ENCODE data around the gene IFT122. TPM values are rescaled to one million over a fixed set of nuclear protein-coding genes. Genes with fewer than 3 reads are reported as not detected.

The IFT122 gene
- total RNA-seq, 1 donor = 42.3 TPM

- DNase-seq (ENCODE audit: low read depth in 2 of 3, low spot score in 2 of 3) = no peak
Measured at GRCh38 chr3:129415830-129416229, 24.2 kb upstream of the IFT122 start.

GRCh38 chr3:129416415-129416814 lies 23.6 kb upstream of the IFT122 start:
- DNase-seq (ENCODE audit: low read depth in 2 of 3, low spot score in 2 of 3) = no peak

- no peak for DNase-seq (ENCODE audit: low read depth in 2 of 3, low spot score in 2 of 3)
Measured at GRCh38 chr3:129417326-129417725, 22.7 kb upstream of the IFT122 start.

- no peak for DNase-seq (ENCODE audit: low read depth in 2 of 3, low spot score in 2 of 3)
Measured at GRCh38 chr3:129418041-129418973, 21.7 kb upstream of the IFT122 start.

GRCh38 chr3:129419476-129419875 lies 20.5 kb upstream of the IFT122 start:
- no peak for DNase-seq (ENCODE audit: low read depth in 2 of 3, low spot score in 2 of 3)

- no peak for DNase-seq (ENCODE audit: low read depth in 2 of 3, low spot score in 2 of 3)
Measured at GRCh38 chr3:129421236-129421883, 18.7 kb upstream of the IFT122 start.

- DNase-seq (ENCODE audit: low read depth in 2 of 3, low spot score in 2 of 3) = no peak
Measured at GRCh38 chr3:129421988-129422745, 17.9 kb upstream of the IFT122 start.

GRCh38 chr3:129422897-129423296 lies 17.1 kb upstream of the IFT122 start:
- no peak for DNase-seq (ENCODE audit: low read depth in 2 of 3, low spot score in 2 of 3)

- peak in 1 of 3 donors; percentile 35 for DNase-seq (ENCODE audit: low read depth in 2 of 3, low spot score in 2 of 3)
Measured at GRCh38 chr3:129424185-129424841, 15.7 kb upstream of the IFT122 start.

GRCh38 chr3:129425213-129425612 lies 14.8 kb upstream of the IFT122 start:
- no peak for DNase-seq (ENCODE audit: low read depth in 2 of 3, low spot score in 2 of 3)

GRCh38 chr3:129425619-129426018 lies 14.4 kb upstream of the IFT122 start:
- no peak for DNase-seq (ENCODE audit: low read depth in 2 of 3, low spot score in 2 of 3)

GRCh38 chr3:129428007-129428375 lies 12.0 kb upstream of the IFT122 start:
- peak in 1 of 3 donors; percentile 6 for DNase-seq (ENCODE audit: low read depth in 2 of 3, low spot score in 2 of 3)

GRCh38 chr3:129428376-129429079 lies 11.5 kb upstream of the IFT122 start, which contains the start of gene EFCAB12:
TSS of gene EFCAB12 (minus strand) at chr3:129428636. CDS start at chr3:129428488, 148 bp downstream.
- peak; percentile 77 to 89 (median 86) for DNase-seq (ENCODE audit: low read depth in 2 of 3, low spot score in 2 of 3)

- no peak for DNase-seq (ENCODE audit: low read depth in 2 of 3, low spot score in 2 of 3)
Measured at GRCh38 chr3:129429080-129429451, 11.0 kb upstream of the IFT122 start.

GRCh38 chr3:129429602-129430001 lies 10.4 kb upstream of the IFT122 start:
- DNase-seq (ENCODE audit: low read depth in 2 of 3, low spot score in 2 of 3) = no peak

- no peak for DNase-seq (ENCODE audit: low read depth in 2 of 3, low spot score in 2 of 3)
Measured at GRCh38 chr3:129432036-129432435, 8.0 kb upstream of the IFT122 start.

- DNase-seq (ENCODE audit: low read depth in 2 of 3, low spot score in 2 of 3) = no peak
Measured at GRCh38 chr3:129432671-129433070, 7.4 kb upstream of the IFT122 start.

GRCh38 chr3:129433565-129433964 lies 6.5 kb upstream of the IFT122 start:
- no peak for DNase-seq (ENCODE audit: low read depth in 2 of 3, low spot score in 2 of 3)

GRCh38 chr3:129434140-129434539 lies 5.9 kb upstream of the IFT122 start:
- DNase-seq (ENCODE audit: low read depth in 2 of 3, low spot score in 2 of 3) = no peak

- DNase-seq (ENCODE audit: low read depth in 2 of 3, low spot score in 2 of 3) = no peak
Measured at GRCh38 chr3:129435367-129435766, 4.7 kb upstream of the IFT122 start.

Data from hematopoietic multipotent progenitor cell (in vitro differentiated cells).